Upper lobe of left lung (tissue), 4 donors: Measurements from ENCODE around the gene MAD1L1.

ENCODE experiments used
- POLR2A ChIP-seq, 4 donors: fragments of 450-650 bp; IDR thresholded peaks; one replicate each; pipeline ENCODE4 v1.5.1; 2016 to 2017; ENCODE audit warnings: antibody characterized with exemption in 4 of 4, mild to moderate bottlenecking in 2 of 4
- POLR2AphosphoS5 ChIP-seq, 2 donors: sonication (generic); formaldehyde crosslinking; IDR thresholded peaks; one replicate each; pipeline ENCODE4 v1.5.1; 2017; ENCODE audit warnings: antibody characterized with exemption in 2 of 2
- TF ChIP-seq, protein P1 (sequence below), 6 experiments: fragments of 450-650 bp in 4 of 6; fragments of 200-600 bp in 2 of 6; sonication (generic) in 2 of 6; IDR thresholded peaks; one replicate each; pipeline ENCODE4 v1.5.1; 2016 to 2019; ENCODE audit warnings: antibody characterized with exemption in 6 of 6

DNA sequence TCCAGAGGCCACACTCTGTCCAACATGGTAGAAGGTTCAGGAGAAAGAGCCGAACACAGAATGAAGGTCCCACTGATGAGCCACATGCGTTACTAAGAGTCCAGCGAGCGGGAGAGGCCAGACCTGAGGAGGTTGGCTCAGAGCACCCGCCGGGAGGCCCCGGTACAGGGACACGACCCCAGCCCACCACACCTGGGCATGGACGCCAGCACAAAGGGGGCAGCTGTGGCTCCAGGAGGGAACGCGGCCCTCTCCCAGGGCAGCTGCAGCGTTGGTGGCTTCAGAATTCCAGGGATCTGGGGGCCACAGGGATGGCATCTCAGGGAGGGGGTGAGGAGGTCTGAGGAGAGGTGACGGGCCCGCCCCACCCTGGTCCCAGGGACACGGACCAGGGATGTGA is 280.0 kb downstream of the MAD1L1 start:
- TF ChIP-seq POLR2AphosphoS5 (IDR thresholded peaks at IDR 0.05) (no peak), POLR2A (IDR thresholded peaks at IDR 0.05) (no peak)
- TF ChIP-seq, protein P1, sequence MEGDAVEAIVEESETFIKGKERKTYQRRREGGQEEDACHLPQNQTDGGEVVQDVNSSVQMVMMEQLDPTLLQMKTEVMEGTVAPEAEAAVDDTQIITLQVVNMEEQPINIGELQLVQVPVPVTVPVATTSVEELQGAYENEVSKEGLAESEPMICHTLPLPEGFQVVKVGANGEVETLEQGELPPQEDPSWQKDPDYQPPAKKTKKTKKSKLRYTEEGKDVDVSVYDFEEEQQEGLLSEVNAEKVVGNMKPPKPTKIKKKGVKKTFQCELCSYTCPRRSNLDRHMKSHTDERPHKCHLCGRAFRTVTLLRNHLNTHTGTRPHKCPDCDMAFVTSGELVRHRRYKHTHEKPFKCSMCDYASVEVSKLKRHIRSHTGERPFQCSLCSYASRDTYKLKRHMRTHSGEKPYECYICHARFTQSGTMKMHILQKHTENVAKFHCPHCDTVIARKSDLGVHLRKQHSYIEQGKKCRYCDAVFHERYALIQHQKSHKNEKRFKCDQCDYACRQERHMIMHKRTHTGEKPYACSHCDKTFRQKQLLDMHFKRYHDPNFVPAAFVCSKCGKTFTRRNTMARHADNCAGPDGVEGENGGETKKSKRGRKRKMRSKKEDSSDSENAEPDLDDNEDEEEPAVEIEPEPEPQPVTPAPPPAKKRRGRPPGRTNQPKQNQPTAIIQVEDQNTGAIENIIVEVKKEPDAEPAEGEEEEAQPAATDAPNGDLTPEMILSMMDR (IDR thresholded peaks at IDR 0.05), result no peak
